AG04450 (cell line): ENCODE results near the gene FAM131B. TPM values are rescaled to one million over a fixed set of nuclear protein-coding genes. Genes with fewer than 3 reads are reported as not detected.

Experiments
- CTCF ChIA-PET: fragments of 300-600, 350-600 bp; formaldehyde crosslinking; extraction: SDS; loops from one replicate; lab custom pipeline; 2022; ENCODE audit warnings: antibody characterized with exemption, inconsistent platforms; lab: Charles Lee
- POLR2A ChIA-PET: fragments of 350-600 bp; formaldehyde crosslinking; extraction: SDS; loops from one replicate; lab custom pipeline; 2021; ENCODE audit warnings: antibody characterized with exemption, inconsistent platforms; lab: Yijun Ruan, JAX
- DNase-seq: peaks from one replicate; pipeline ENCODE4 v3.0.0-alpha.2; 2011; ENCODE audit warnings: low read depth, low spot score
- H3K27ac ChIP-seq: one replicate; pipeline ENCODE4 v1.5.1; 2012; ENCODE audit warnings: low read depth, low read length, control low read depth
- H3K27me3 ChIP-seq: one replicate; pipeline ENCODE4 v1.6.0; 2012; ENCODE audit warnings: low read length; ENCODE audit not compliant: control insufficient read depth, insufficient read depth
- H3K4me3 ChIP-seq: 2 replicates; pipeline ENCODE4 v1.5.1; 2011; ENCODE audit warnings: mild to moderate bottlenecking, low read depth, low read length, control low read depth
- H3K9me3 ChIP-seq: 2 replicates; pipeline ENCODE4 v1.5.1; 2012; ENCODE audit warnings: low read length; ENCODE audit not compliant: control insufficient read depth, insufficient read depth
- polyA plus RNA-seq: library from polyadenylated mRNA; depleted of rRNA; stranded (reverse); fragments of >200 nt; gene quantifications from 2 replicates; pipeline ENCODE4 v1.2.3, GENCODE V29; 2011
- TF ChIP-seq, protein P1 (sequence below): IDR thresholded peaks from 2 replicates; pipeline ENCODE4 v1.5.1; 2011; ENCODE audit warnings: low read depth, low read length, control low read depth, inconsistent platforms

FAM131B gene
- polyA plus RNA-seq, 1 experiment: 3.1 TPM

DNA sequence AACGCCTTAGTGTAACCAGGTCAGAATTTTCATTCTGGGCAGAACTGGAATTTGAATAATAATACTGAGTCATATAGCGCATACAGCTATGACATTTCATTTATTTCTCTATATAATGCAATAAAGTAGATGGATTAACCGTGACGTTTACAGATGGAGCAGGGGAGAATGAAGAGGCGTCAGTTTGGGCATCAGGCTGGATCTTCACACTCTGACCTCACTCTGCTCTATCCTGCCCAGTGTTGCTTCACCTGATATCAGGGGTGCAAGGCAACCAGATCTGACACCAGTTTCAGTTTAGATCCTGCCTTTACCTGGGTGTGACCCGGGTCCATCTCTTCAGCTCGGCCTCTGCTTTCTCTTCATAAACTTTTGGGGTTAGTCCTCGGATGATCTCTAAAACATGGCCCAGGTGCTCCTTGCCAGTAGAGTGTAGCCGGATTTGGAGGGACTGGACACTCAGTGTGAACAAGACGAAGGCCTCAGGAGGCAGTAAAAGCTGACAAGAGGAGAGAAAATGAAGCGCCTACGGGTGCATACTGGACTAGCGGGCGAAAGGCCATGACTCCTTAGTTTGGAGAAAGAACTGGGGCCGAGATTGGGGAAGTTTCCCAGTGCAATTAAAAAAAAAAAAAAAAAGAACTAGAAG, 17.2 kb upstream of the FAM131B start:
- Histone ChIP-seq H3K9me3 (no peaks in the 10 kb centered on the region; the same call in 1 of the 2 replicates), H3K27me3 (no peaks in the 10 kb centered on the region), H3K4me3 (peak overlapping the region; percentile 93), H3K27ac (peak overlapping the region; percentile 100)
- no peak for DNase-seq
- ChIA-PET CTCF (interaction anchor here (0.6 to 3.3 kb wide), 39 partner anchors 9 to 812 kb away, joined by 3 to 48 read pairs (median 6); partner anchors contain the start of genes CASP2, EPHA1 and GSTK1), POLR2A (interaction anchor here (0.6 to 6.2 kb wide), 8 partner anchors 9 to 140 kb away, joined by 3 to 83 read pairs (median 8); partner anchors contain the start of genes CASP2 and GSTK1)
- TF ChIP-seq, protein P1, sequence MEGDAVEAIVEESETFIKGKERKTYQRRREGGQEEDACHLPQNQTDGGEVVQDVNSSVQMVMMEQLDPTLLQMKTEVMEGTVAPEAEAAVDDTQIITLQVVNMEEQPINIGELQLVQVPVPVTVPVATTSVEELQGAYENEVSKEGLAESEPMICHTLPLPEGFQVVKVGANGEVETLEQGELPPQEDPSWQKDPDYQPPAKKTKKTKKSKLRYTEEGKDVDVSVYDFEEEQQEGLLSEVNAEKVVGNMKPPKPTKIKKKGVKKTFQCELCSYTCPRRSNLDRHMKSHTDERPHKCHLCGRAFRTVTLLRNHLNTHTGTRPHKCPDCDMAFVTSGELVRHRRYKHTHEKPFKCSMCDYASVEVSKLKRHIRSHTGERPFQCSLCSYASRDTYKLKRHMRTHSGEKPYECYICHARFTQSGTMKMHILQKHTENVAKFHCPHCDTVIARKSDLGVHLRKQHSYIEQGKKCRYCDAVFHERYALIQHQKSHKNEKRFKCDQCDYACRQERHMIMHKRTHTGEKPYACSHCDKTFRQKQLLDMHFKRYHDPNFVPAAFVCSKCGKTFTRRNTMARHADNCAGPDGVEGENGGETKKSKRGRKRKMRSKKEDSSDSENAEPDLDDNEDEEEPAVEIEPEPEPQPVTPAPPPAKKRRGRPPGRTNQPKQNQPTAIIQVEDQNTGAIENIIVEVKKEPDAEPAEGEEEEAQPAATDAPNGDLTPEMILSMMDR: no peak

DNA sequence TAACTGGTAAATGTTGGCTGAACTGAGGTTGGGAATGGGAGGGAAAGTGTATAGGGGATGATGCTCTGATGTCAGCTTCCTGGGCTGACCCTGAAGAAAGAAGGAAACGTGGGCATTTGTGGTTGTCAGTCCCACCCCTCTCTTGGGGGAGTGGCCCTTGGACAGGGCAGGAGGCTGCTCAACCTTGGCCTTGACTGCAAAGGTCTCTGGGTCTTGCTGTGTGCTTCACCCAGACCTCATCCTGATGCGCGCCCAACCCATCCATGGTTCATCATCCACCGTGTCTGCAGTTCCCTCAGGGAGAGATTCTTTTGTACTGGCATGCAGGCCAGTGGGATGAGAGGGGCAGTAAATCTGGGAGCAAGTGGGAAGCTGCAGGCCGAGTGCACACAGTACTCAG, 13.9 kb upstream of the FAM131B start:
- ChIA-PET POLR2A (no interaction called here), CTCF (interaction anchor here (1.5 to 2.0 kb wide), 2 partner anchors 41 to 136 kb away, joined by 5 read pairs; no protein-coding TSS in a partner anchor)
- no peaks in the 10 kb centered on the region; the same call in 1 of the 2 replicates for H3K9me3 ChIP-seq
- DNase-seq: no peak
- no peak overlapping the region for H3K4me3 ChIP-seq
- H3K27ac ChIP-seq: no peak overlapping the region
- TF ChIP-seq, protein P1: no peak
- H3K27me3 ChIP-seq: no peaks in the 10 kb centered on the region

DNA sequence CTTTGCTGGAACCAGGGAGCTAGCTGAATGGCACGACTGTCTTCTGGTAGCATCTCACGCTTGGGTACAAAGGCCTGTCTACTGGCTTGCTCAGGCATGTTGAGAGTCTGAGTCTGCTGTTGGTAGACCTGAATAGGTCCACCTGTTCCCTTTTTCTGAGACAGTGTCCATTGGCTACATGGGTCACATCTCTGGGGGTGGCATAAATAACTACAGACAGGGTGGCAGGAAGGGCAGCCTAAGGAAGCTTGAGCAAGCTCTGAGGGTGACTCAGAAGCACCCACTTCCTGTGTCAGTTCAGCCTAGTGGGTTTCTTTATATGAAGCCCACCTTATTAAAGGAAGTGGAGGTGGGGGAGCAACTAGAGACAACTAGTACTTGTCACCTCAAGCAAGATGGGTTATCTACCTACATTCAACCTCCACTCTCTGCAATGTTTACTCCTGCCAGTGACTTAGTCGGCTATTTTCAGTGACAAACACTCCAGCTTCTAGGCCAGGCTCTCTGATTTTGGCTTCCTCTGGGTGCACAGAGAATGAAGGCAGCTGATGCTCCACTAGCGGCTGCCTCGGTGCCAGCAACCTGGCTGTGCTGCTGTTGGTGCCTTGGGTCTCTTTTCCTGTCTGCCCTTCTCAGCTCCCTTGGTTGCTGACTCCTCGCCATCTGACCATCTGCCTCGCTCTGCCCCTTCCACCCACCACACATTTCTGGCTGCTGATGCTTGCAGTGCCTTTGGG, 13.0 kb upstream of the FAM131B start:
- TF ChIP-seq, protein P1: no peak
- Histone ChIP-seq H3K27ac (no peak overlapping the region), H3K4me3 (no peak overlapping the region), H3K27me3 (no peaks in the 10 kb centered on the region), H3K9me3 (no peaks in the 10 kb centered on the region; the same call in 1 of the 2 replicates)
- CTCF ChIA-PET: interaction anchor here (0.5 to 2.0 kb wide), 3 partner anchors 41 to 135 kb away, joined by 5 to 6 read pairs (median 5); no protein-coding TSS in a partner anchor
- POLR2A ChIA-PET: no interaction called here
- no peak for DNase-seq

DNA sequence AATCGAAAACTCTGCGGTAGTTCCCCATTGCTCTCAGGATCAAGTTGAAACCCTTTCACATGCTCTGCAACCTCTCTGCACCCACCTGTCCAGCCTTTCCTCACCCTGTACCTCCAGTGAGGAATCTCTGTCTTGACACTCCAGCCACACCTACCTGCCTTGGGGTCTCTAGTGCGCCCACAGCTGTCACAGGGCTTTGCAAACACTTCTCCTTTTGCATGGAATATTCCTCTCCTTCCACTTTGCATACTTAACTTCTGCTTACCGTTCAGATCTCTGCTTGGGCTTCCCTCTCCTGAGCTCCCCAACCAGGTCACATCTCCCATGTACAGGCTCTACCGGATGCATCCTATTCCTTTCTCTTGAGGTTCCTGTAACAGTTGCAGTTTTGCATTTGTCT, 12.0 kb upstream of the FAM131B start:
- CTCF ChIA-PET: interaction anchor here (6.8 kb wide), 1 partner anchor 134 kb away, joined by 43 read pairs; no protein-coding TSS in a partner anchor
- H3K4me3 ChIP-seq: no peak overlapping the region
- no peaks in the 10 kb centered on the region for H3K9me3 ChIP-seq
- no peak overlapping the region for H3K27ac ChIP-seq
- TF ChIP-seq, protein P1: no peak
- no peak for DNase-seq
- H3K27me3 ChIP-seq: no peaks in the 10 kb centered on the region
- POLR2A ChIA-PET: no interaction called here
